GM12878 (cell line): ENCODE results near the gene ANKRD16. TPM values are rescaled to one million over a fixed set of nuclear protein-coding genes. Genes with fewer than 3 reads are reported as not detected.

Source experiments
- ATAC-seq: fragments of 200-7000 bp; cut with Tn5 transposase; 3 replicates; pipeline ENCODE4 v1.9.1; 2020; ENCODE audit warnings: mild to moderate bottlenecking, moderate library complexity
- BruUV-seq: library from RNA; stranded (reverse); fragments of 400-500 nt; replicated peaks from 2 replicates; lab custom pipeline; 2021; lab: Mats Ljungman, UMichigan
- CTCF ChIA-PET: fragments of 300-600 bp; sonication (Branson Sonifier 250); formaldehyde crosslinking; extraction: SDS; loops from one replicate; lab custom pipeline; 2021; ENCODE audit warnings: inconsistent platforms; lab: Yijun Ruan, JAX
- POLR2A ChIA-PET: fragments of 350-600 bp; formaldehyde crosslinking; extraction: SDS; loops from one replicate; lab custom pipeline; 2021; ENCODE audit warnings: inconsistent platforms; lab: Charles Lee
- RAD21 ChIA-PET: fragments of 300-600 bp; sonication (Branson Sonifier 250); formaldehyde crosslinking; loops from one replicate; lab custom pipeline; 2023; ENCODE audit warnings: antibody characterized with exemption; ENCODE audit not compliant: unreplicated experiment; lab: Charles Lee
- SMC1A ChIA-PET: fragments of 300-600 bp; sonication (Branson Sonifier 250); formaldehyde crosslinking; loops from one replicate; lab custom pipeline; 2023; ENCODE audit not compliant: unreplicated experiment, uncharacterized antibody; lab: Charles Lee
- DNase-seq: peaks from one replicate; pipeline ENCODE4 v3.0.0-alpha.2; 2011; ENCODE audit warnings: low read depth, low spot score
- FAIRE-seq: peaks from 3 replicates; lab custom pipeline; 2011; peaks lifted over from hg19 to GRCh38; lab: Jason Lieb, UNC
- H2AFZ ChIP-seq: 2 replicates; pipeline ENCODE4 v1.6.0; 2011; ENCODE audit warnings: low read depth, low read length, control low read depth; ENCODE audit not compliant: control insufficient read depth
- H3K27ac ChIP-seq: 2 replicates; pipeline ENCODE4 v1.5.1; 2011; ENCODE audit warnings: control low read depth; ENCODE audit not compliant: control insufficient read depth, insufficient read depth
- H3K27me3 ChIP-seq, 2 experiments: replicated peaks in 1 of 2; 2 replicates each; pipeline versions ENCODE4 v1.6.0 to v1.6.1; 2011; ENCODE audit warnings: low read length in 1 of 2; ENCODE audit not compliant: control insufficient read depth in 2 of 2, insufficient read depth in 2 of 2
- H3K36me3 ChIP-seq, 2 experiments: 2 replicates each; pipeline ENCODE4 v1.5.1; 2011; ENCODE audit warnings: low read length in 1 of 2; ENCODE audit not compliant: control insufficient read depth in 2 of 2, insufficient read depth in 2 of 2
- H3K4me1 ChIP-seq: 2 replicates; pipeline ENCODE4 v1.6.1; 2011; ENCODE audit warnings: mild to moderate bottlenecking, low read length, moderate library complexity, mixed read lengths; ENCODE audit not compliant: control insufficient read depth, insufficient read depth
- H3K4me2 ChIP-seq: 2 replicates; pipeline ENCODE4 v1.6.0; 2011; ENCODE audit warnings: control low read depth; ENCODE audit not compliant: control insufficient read depth, insufficient read depth
- H3K4me3 ChIP-seq: fragments of 200-600 bp; sonication (generic); 2 replicates; pipeline ENCODE4 v1.5.1; 2016
- H3K79me2 ChIP-seq: 2 replicates; pipeline ENCODE4 v1.6.0; 2011; ENCODE audit warnings: low read length; ENCODE audit not compliant: control insufficient read depth, insufficient read depth
- H3K9ac ChIP-seq: 2 replicates; pipeline ENCODE4 v1.8.0; 2011; ENCODE audit warnings: low read length, control low read depth, mixed read lengths; ENCODE audit not compliant: control insufficient read depth, insufficient read depth
- H3K9me3 ChIP-seq: replicated peaks from 3 replicates; pipeline ENCODE4 v1.5.1; 2011; ENCODE audit warnings: mild to moderate bottlenecking, low read length; ENCODE audit not compliant: control insufficient read depth, insufficient read depth
- H4K20me1 ChIP-seq: 2 replicates; pipeline ENCODE4 v1.6.0; 2011; ENCODE audit not compliant: control insufficient read depth, insufficient read depth
- E2F8 ChIP-seq: fragments of 450-650 bp; IDR thresholded peaks from 2 replicates; pipeline ENCODE4 v1.6.1; 2018; ENCODE audit warnings: mild to moderate bottlenecking, low read depth, moderate library complexity; ENCODE audit not compliant: partially characterized antibody
- FOXK2 ChIP-seq: fragments of 450-650 bp; IDR thresholded peaks from 2 replicates; pipeline ENCODE4 v1.6.1; 2017; ENCODE audit warnings: mild to moderate bottlenecking, moderate library complexity
- JUNB ChIP-seq: IDR thresholded peaks from 2 replicates; pipeline ENCODE4 v1.6.1; 2016; ENCODE audit warnings: antibody characterized with exemption, mild to moderate bottlenecking
- MXI1 ChIP-seq: fragments of 150-350 bp; IDR thresholded peaks from 2 replicates; pipeline ENCODE4 v1.6.1; 2011; ENCODE audit warnings: low read depth, mild to moderate bottlenecking, inconsistent platforms, low read length, improper control_type of control experiment
- REST ChIP-seq: IDR thresholded peaks from 2 replicates; pipeline ENCODE4 v1.6.1; 2012; ENCODE audit warnings: mild to moderate bottlenecking, low read depth, low read length
- RUNX3 ChIP-seq: IDR thresholded peaks from 2 replicates; pipeline ENCODE4 v1.6.1; 2012; ENCODE audit warnings: low read length, inconsistent platforms
- SMC3 ChIP-seq: IDR thresholded peaks from 2 replicates; pipeline ENCODE4 v1.6.1; 2011; ENCODE audit warnings: low read length, improper control_type of control experiment, borderline replicate concordance
- ZNF384 ChIP-seq: IDR thresholded peaks from 2 replicates; pipeline ENCODE4 v1.6.1; 2012; ENCODE audit warnings: low read depth, mild to moderate bottlenecking, low read length, improper control_type of control experiment, borderline replicate concordance
- WGBS: methylation state at CpG from one replicate; pipeline ENCODE4 v1.1.6; 2016; ENCODE audit warnings: low lambda C conversion rate; ENCODE audit not compliant: insufficient replicate concordance, insufficient coverage; ENCODE audit errors: missing lambda C conversion rate; 5-methylcytosine and 5-hydroxymethylcytosine counted together
- in situ Hi-C: fragments of 300-500 bp; cut with MboI; formaldehyde crosslinking; loops from 9 replicates; pipeline ENCODE4 v1.14.3; 2018; ENCODE audit warnings: mixed read lengths
- intact Hi-C: fragments of 100-400 bp; cut with micrococcal nuclease; formaldehyde crosslinking; loops from one replicate; pipeline ENCODE4 v1.14.2; 2022; ENCODE audit not compliant: unreplicated experiment
- polyA plus RNA-seq, 11 experiments: library from polyadenylated mRNA; depleted of rRNA in 4 of 11; unstranded in 6 of 11; stranded (reverse) in 5 of 11; fragments of >200 nt; fragmentation: Nextera tagmentation in 4 of 11; fragmentation: Illumina TruSeq in 1 of 11; extraction: Ambion mirVana in 4 of 11; extraction: Trizol in 1 of 11; gene quantifications; 1 replicate in 1 of 11; 2 replicates in 10 of 11; pipeline versions ENCODE4 v1.2.1 to v1.2.3, GENCODE V29; 2011 to 2016; ENCODE audit warnings: inconsistent platforms in 2 of 11, missing spikeins in 2 of 11, low read depth in 1 of 11
- total RNA-seq, 4 experiments: library from RNA; depleted of rRNA in 3 of 4; stranded (reverse); fragments of >200 nt in 3 of 4; fragmentation: Illumina TruSeq in 1 of 4; extraction: Trizol in 1 of 4; gene quantifications; 2 replicates each; pipeline versions ENCODE4 v1.2.1 to v1.2.3, GENCODE V29; 2013 to 2021
- TF ChIP-seq, protein P1 (sequence below): fragments of 450-650 bp; IDR thresholded peaks from 2 replicates; pipeline ENCODE4 v1.6.1; 2016; ENCODE audit warnings: mild to moderate bottlenecking, moderate library complexity, borderline replicate concordance
- TF ChIP-seq, protein P2 (sequence below): fragments of 450-650 bp; IDR thresholded peaks from 2 replicates; pipeline ENCODE4 v1.6.1; 2014; ENCODE audit warnings: mild to moderate bottlenecking

The ANKRD16 gene
- total and polyA plus RNA-seq, 10 of the 15 experiments (the other 5 are each of a cell fraction or from before 2014, with no cell fraction given): 0.57 to 13.6 (median 4.4) TPM

DNA sequence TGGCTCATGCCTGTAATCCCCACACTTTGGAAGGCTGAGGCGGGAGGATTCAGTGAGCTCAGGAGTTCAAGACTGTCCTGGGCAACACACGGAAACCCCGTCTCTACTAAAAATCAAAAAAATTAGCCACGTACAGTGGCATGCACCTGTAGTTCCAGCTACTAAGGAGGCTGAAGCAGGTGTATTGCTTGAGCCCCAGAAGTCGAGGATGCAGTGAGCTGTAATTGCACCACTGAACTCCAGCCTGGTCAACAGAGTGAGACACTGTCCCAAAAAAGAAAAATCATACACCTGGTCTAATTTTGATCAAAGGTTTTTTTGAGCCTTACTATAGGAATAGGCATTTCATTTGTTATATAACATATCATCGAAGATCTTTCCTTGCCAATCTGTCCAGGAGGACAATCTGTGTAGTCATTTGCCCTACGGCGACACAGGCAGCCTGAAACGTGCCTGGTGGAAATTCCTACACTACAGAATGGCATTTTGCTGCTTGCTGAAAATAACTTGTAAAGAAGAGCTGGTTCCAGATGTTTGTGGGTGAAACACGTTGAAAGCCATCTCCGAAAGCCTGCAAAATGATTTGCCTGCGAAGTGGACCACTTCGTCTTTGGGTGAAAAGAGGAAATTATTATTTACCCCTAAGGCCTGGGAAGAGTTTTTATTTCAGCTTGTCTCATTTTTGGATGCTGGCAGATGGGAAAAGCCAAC, 45.2 kb downstream of the ANKRD16 start:
- Histone ChIP-seq H3K4me1 (peaks cover 50% of the 10 kb centered on the region), H3K9ac (no peak overlapping the region; the same call in 1 of the 2 replicates), H3K79me2 (no peaks in the 10 kb centered on the region), H3K36me3 (no peaks in the 10 kb centered on the region), H4K20me1 (no peaks in the 10 kb centered on the region), H3K27ac (peak overlapping the region; percentile 43), H3K27me3 (no peaks in the 10 kb centered on the region), H3K4me3 (peak overlapping the region; percentile 54), H2AFZ (peak overlapping the region; percentile 33), H3K4me2 (peak overlapping the region; percentile 45), H3K9me3 (no peaks in the 10 kb centered on the region)
- in situ Hi-C loops (no loop called here), intact Hi-C loops (loop anchor here (5.0 kb wide), 1 partner anchor 133 kb away; the partner anchor contains the start of gene IL15RA)
- ChIA-PET RAD21 (interaction anchor here (0.6 to 8.4 kb wide), 19 partner anchors 8 to 454 kb away, joined by 3 to 183 read pairs (median 5); partner anchors contain the start of genes ANKRD16, FBH1 and GDI2), SMC1A (interaction anchor here (0.7 to 8.0 kb wide), 27 partner anchors 8 to 424 kb away, joined by 3 to 86 read pairs (median 6); partner anchors contain the start of genes ANKRD16, FBH1 and GDI2), POLR2A (interaction anchor here (0.6 to 4.6 kb wide), 14 partner anchors 9 to 300 kb away, joined by 3 to 69 read pairs (median 6); partner anchors contain the start of genes ANKRD16, FBH1 and GDI2), CTCF (interaction anchor here (0.7 to 6.9 kb wide), 17 partner anchors 8 to 1375 kb away, joined by 3 to 74 read pairs (median 6); partner anchors contain the start of genes ANKRD16, FBH1 and GDI2)
- WGBS: 9% methylated on average over 13 of the region's 13 CpGs
- BruUV-seq: no TSS peak
- DNase-seq (no peak), FAIRE-seq (no peak), ATAC-seq (no peak)
- no peak for TF ChIP-seq FOXK2
- TF ChIP-seq RUNX3: peak; percentile 32
- TF ChIP-seq, protein P1, sequence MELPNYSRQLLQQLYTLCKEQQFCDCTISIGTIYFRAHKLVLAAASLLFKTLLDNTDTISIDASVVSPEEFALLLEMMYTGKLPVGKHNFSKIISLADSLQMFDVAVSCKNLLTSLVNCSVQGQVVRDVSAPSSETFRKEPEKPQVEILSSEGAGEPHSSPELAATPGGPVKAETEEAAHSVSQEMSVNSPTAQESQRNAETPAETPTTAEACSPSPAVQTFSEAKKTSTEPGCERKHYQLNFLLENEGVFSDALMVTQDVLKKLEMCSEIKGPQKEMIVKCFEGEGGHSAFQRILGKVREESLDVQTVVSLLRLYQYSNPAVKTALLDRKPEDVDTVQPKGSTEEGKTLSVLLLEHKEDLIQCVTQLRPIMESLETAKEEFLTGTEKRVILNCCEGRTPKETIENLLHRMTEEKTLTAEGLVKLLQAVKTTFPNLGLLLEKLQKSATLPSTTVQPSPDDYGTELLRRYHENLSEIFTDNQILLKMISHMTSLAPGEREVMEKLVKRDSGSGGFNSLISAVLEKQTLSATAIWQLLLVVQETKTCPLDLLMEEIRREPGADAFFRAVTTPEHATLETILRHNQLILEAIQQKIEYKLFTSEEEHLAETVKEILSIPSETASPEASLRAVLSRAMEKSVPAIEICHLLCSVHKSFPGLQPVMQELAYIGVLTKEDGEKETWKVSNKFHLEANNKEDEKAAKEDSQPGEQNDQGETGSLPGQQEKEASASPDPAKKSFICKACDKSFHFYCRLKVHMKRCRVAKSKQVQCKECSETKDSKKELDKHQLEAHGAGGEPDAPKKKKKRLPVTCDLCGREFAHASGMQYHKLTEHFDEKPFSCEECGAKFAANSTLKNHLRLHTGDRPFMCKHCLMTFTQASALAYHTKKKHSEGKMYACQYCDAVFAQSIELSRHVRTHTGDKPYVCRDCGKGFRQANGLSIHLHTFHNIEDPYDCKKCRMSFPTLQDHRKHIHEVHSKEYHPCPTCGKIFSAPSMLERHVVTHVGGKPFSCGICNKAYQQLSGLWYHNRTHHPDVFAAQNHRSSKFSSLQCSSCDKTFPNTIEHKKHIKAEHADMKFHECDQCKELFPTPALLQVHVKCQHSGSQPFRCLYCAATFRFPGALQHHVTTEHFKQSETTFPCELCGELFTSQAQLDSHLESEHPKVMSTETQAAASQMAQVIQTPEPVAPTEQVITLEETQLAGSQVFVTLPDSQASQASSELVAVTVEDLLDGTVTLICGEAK: no peak
- TF ChIP-seq REST: no peak
- peak; percentile 91 for TF ChIP-seq JUNB
- no peak for TF ChIP-seq SMC3
- no peak for TF ChIP-seq ZNF384
- no peak for TF ChIP-seq E2F8
- TF ChIP-seq, protein P2, sequence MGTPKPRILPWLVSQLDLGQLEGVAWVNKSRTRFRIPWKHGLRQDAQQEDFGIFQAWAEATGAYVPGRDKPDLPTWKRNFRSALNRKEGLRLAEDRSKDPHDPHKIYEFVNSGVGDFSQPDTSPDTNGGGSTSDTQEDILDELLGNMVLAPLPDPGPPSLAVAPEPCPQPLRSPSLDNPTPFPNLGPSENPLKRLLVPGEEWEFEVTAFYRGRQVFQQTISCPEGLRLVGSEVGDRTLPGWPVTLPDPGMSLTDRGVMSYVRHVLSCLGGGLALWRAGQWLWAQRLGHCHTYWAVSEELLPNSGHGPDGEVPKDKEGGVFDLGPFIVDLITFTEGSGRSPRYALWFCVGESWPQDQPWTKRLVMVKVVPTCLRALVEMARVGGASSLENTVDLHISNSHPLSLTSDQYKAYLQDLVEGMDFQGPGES: no peak
- no peak for TF ChIP-seq MXI1
